Endometrium (tissue), 2 donors: ENCODE measurements around the gene ZNF256.
A peak's percentile ranks its signal among the peaks of the same experiment; 100 is the strongest.

Source experiments
- FAIRE-seq: peaks from 2 replicates; lab custom pipeline; 2012; peaks lifted over from hg19 to GRCh38; lab: Jason Lieb, UNC
- donor health status: control.
- donor health status: control.

ZNF256 gene

DNA sequence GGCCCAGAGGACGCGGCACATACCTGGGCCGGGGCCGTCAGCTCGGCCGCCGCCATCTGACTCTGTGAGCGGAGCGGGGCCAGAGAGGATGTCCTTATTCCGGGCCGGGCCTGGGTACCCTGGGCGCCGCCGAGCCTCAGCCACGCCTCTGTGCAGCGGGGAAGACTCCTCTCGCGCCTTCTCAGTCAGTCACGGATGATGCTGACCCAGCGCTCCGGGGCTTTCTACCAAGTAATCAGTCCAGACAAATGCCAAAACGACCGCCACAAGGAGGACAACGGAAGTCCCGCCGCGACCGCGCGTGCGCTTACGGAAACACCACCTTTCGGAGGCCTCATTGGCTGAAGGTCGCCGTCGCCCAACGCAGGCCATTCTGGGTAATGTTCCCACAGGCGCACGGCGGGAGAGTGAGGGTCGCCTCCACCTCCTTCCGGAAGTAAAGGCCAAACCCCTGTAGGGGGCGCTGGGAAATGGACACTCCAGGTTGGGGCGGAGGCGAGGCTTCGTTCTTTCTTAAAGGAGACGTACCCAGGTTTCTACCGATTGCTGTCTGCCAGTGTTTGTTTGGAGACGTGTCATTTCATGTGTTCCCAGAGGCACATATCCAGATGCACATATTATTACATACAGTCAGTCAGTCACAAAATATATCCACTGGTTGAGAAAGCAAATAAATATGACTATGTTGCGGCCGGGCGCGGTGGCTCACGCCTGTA, at the start of gene ZNF256:
ZNF256 (minus strand) TSS at position 288 of the 716 bp plus-strand sequence; CDS start at position 56, 232 bp downstream.
- FAIRE-seq: peak; percentile 96

DNA sequence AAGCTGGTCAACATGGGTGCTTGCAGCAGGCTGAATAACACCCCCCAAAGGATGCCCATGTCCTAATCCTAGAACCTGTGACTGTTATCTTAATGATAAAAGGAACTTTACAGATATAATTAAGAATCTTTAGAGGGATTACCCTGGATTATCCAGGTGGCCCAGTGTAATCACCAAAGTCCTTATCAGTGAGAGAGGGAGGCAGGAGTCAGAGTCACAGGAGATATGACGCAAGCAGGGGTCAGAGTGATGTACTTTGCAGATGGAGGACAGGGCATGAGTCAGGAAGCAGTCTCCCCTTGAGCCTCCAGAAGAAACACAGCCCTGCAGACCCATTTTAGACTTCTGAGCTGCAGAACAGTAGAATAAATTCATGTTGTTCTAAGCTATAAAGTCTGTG, 45.3 kb upstream of the ZNF256 start:
- no peak for FAIRE-seq

DNA sequence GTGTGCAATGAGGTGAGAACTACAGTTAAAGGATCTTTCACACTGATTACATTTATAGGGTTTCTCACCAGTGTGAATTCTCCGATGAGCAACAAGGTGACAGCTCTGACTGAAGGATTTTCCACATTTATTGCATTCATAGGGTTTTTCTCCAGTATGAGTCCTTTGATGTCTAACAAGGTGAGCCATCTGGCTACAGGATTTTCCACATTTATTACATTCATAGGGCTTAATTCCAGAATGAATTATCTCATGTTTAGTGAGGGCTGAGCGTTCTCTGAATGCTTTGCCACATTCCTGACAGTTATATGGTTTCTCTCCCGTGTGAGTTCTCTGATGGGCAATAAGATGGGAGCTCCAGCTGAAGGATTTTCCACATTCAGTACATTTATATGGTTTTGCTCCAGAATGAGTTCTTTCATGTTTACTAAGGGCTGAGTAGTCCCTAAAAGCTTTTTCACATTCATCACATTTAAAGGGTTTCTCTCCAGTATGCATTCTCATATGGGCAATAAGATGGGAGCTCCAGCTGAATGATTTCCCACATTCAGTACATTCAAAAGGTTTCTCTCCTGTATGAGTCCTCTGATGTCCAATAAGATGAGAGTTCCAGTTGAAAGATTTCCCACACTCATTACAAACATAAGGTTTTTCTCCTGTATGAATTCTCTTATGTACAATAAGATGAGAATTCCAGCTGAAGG, 31.2 kb upstream of the ZNF256 start:
- FAIRE-seq: no peak

DNA sequence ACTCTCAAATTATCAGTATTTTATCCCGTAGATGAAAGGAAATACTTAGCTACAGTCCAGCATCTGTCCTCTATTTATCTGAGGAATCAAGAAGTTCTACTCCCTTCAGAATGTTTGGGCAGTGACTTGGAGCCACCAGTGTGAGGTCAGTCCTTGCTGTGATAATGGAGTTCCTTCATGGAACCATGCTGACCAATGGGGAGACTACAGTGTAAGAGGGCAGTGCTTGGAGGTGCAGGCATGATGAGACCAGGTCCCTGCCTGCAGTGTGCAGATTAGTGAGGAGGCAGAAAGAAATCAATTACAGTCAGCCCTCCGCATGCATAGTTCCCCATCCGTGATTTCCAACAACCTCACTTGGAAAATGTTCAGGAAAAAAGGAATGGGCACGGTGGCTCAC, 26.9 kb upstream of the ZNF256 start, which contains the start of gene C19orf18:
C19orf18 (minus strand) TSS at position 101 of the 400 bp plus-strand sequence. CDS start 102 bp downstream, outside the sequence.
- FAIRE-seq: no peak

DNA sequence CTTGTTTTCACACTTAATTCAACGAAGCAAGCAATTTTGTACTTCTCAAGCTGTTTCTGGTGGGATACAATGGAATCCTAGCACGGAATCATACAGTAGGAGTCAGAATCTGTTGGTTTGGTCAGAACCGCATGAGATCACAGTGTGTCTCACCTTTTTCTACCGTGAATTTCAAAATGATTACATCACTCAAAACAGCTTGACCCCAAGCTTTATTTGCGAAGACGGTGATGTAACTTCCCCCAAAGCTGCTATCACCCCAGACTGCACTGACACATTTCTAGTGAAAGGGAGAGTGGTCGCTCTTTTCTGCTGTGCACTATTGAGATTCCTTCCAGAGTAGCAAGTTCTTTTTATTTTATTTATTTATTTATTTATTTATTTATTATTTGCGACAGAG, 17.3 kb upstream of the ZNF256 start:
- no peak for FAIRE-seq

DNA sequence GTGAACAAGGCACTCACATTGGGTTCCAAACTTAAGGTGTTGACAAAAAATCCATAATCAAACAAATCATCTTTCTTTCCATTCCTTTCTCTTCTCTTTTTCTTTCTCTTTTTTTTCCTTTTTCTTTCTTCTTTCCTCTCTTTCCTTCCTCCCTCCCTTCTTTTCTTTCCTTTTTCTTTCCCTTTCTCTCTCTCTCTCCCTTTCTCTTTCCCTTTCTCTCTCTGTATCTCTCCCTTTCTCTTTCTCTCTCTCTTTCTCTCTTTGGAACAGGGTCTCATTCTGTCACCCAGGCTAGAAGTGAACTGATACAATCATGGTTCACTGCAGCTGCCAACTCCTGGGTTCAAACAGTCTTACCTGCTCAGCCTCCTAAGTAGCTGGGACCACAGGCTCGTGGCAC, 14.3 kb upstream of the ZNF256 start:
- FAIRE-seq: no peak

DNA sequence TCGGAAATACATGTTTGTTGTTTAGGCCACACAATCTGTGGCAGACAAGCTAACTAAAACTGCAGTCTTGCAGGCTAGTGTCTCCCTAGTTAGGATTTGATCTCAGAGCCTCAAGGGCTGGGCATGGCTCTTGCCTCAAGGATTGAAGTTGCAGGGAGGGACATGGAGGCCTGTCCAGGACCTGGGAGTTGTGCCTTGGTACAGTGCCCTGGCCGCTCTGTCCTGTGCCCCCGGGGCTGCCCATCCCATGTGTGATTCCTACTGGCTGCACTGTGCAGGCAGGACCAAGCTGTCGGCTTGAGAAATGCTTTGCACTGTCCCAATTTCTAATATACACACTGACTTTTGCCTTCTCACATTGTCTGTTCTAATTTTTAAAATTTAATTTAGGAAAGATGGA, 7.5 kb upstream of the ZNF256 start:
- FAIRE-seq: no peak

DNA sequence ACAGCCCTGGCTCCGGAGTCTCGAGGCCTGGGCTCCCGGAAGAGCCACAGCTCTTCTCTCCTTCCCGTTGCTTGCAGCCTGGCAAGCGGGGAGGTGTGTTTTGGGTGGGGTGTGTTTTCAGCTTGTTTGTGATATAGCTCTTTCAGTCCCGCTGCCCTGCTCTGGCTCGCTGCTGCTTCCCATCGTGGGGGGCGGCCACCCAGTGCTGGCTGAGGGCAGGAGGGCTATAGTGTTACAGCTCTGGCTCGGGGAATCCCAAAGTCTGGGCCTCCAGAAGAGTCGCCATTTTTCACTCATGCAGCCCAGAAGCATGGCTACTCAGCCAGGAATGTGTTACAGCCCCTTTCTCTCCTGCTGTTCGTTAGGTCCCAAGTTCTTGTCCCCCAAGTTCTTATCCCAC, 2.2 kb upstream of the ZNF256 start:
- FAIRE-seq: no peak

DNA sequence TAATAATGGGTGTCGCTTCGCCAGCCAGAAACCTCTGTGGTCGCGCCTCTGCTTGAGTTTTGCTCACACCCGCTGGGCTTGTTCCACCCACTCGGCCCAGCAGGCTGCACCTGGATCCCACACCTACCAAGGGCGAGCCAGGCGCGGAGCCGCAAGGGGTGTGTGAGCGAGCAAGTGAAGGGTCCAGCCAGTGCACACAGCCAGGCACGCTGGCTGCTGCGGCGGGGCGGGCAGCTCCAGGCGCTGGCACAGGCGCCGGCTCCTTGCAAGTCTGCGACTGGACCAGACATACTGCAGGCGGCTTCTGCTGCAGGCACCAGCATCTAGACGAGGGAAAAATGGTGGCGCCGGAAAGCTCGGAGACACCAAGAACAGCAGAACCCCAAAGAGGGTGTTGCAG, 1.8 kb upstream of the ZNF256 start:
- no peak for FAIRE-seq

DNA sequence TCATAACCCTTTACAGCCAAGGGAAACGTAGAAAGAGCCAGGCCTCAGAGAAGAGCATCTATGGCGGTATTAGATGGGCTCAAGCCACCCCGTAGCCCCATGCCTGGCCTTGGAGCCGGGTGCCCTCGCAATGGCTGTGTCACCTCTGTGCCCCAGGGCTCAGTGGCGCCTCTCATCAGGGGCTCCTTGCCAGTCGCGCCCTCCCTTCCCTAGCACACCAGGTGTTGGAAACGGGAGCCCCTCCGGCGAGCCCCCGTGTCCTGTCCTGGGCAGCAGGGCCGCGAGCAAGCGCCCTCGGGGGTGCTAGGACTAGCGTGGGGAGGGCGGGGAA, 453 bp downstream of the ZNF256 start:
- no peak for FAIRE-seq

DNA sequence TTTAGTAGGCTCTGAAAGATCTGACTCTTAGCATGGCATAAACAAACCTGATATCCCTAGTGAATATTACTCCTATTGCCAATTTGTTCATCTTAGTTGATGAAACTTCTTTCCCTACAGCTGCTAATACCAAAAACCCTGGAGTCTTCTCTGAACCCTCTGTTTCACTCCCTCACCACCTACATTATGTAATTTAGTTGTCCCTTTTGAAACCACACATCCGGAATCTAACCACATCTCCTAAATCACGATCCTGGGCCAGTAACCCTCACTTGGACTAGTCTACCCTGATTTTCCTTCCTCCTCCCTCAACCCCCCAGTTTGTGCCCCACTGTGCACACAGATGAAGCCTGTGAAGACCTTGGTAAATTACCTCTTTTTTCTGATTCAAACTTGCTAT, 1.2 kb downstream of the ZNF256 start:
- FAIRE-seq: no peak

DNA sequence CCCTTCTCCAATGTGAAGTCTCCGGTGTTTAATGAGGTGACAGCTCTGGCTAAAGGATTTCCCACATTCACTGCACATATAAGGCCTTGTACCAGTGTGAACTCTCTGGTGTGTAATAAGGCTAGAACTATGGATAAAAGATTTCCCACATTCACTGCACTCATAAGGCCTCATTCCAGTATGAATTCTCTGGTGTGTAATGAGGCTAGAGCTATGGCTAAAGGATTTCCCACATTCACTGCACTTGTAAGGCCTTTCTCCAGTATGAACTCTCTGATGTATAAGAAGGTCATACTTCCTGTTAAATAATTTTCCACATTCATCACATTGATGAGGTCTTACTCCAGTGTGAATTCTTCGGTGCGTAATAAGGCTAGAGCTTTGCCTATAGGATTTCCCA, 5.9 kb downstream of the ZNF256 start:
- no peak for FAIRE-seq

DNA sequence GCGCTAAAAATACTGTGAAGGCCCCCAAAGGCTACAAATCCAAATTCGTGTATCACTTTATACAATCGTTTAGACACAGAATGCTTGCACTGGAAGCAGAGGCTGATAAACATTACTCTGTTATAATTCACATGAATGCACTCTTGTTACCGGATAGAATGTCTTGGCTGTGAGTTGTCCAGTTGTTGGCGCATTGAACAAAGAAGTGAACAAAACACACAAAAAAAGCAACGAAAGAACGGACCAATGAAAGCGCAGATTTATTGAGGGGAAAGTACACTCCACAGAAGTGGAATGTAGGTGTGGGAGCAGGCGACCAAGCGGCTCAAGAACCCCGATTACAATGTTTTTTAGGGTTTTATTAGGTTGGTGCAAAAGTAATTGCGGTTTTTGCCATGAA, 11.8 kb downstream of the ZNF256 start:
- no peak for FAIRE-seq

DNA sequence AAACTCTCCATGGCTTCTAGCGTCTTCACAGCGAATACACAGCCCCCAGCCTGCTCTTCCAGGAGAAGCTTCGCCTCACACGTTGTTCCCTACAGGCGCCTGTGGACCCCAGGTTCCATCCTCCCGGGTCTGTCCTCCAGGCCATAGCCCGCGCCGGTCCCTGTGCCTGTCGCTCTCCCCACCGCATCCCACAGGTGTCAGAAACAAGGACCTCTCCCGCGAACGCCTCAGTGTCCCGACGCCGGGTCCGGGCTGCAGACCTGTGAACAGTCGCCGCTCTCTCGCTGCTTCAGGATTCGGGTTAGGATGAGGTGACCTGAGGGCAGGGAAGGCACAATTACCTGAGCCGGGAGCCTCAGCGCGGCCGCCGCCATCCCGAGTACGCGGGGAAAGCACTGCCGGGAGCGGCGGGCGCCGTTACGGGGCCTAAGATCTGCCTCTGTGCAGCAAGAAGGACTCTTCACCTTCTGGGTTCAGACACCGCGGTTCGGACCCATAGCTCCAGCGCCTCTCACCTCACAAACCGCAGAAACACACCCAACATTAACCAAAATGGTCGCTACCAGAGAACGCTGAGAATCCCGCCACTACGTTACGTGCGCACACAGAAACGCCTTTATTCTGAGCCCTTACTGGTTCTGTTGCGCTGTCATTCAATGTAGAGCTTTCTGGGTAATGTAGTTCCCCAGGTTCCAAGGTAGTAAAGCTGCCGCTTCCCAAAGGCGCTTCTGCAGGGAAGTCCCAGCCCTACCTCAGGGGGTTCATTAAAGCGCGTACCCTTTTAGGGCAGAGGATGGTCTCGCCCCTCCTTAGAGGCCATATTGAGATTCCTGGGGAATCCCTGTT, 12.5 kb downstream of the ZNF256 start, which contains the start of gene ZNF418:
ZNF418 (minus strand) TSS at position 583 of the 846 bp plus-strand sequence. CDS start 1,580 bp downstream, outside the sequence.
- FAIRE-seq: no peak

DNA sequence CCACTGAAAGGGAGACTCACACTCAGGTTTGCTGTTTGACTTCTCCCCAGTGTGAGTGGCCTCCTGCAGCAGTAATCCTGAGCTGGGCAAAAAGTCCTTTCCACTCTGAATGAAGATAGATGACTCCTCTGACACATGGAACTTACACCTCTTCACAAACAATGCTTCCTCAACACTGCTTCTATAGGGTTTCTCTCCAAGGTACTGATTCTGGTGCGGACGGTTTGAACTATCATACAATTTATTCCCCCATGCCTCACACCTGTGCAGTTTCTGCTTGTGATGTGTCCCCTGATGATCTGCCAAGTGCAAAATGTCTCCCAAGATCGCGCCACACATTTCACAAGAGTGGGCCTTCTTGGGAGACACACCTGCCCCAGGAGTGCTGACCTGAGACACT, 19.9 kb downstream of the ZNF256 start:
- no peak for FAIRE-seq

DNA sequence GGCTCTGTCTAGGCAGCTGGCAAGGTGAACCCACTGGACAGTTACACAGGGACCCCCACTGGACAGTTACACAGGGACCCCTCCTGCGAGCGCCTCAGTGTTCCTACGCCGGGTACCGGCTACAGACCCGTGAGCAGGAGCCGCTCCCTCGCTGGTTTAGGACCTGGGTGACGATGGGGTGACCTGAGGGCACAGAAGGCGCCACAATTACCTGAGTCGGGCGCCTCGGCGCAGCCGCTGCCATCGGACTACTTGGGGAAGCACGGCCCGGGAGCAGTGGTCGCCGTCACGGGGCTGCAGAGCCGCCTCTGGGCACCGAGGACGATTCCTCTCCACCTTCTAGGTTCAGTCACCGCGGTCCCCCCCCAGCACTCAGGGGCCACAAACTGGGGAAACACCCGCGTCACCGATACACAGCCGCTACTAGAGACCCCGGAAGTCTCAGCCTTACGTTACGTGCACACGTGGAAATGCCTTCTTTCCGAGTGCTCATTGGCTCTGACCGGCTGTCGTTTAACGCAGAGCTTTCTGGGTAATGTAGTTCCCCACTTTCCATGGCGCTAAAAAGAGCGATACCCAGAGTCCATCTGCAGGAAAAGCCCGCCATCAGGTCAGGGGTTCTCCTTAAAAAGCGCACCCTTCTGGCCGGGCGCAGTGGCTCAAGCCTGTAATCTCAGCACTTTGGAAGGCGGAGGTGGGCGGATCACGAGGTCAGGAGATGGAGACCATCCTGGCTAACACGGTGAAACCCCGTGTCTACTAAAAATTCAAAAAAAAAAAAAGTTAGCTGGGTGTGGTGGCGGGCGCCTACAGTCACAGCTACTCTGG, 31.1 kb downstream of the ZNF256 start, which contains the start of gene ZNF417:
ZNF417 (minus strand) TSS at position 425 of the 828 bp plus-strand sequence; CDS start at position 244, 181 bp downstream.
- FAIRE-seq: peak; percentile 96

DNA sequence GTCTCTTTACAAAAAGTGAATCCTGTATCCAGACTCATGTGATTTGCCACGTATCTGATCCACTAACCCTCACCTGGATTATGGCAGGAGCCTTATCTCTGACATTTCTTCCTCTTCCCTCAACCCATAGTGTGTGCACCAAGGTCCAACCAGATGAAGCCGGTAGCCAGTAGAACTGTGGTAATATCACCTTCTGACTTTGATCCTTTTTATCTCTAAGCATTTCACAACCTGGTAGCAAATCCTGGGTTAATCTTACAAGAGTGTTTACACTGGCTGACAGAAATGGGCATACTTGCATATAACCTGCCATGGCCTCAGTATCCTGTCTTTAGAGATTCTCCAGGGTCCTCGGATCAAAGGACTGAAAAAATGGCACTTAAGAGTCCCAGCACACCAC, 33.0 kb downstream of the ZNF256 start:
- FAIRE-seq: no peak

DNA sequence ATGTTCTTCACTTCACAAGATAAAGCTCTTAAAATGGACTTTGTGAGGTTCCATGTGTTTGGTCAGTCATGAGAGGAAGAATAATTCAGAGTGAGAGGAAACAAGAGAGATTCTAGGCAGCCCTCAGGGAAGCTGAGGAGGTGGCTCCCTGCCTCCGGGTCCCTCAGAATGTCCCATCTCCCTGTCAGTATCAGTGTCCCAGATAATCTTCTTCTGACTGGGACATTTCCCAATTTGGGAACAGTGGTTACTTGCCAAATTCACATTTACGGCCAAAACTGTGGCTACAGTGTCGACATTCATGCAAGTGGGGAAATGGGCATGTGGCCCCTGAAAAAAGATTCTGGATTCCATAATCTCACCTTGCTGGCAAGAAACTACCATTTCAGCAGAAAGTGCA, 40.1 kb downstream of the ZNF256 start:
- FAIRE-seq: no peak

DNA sequence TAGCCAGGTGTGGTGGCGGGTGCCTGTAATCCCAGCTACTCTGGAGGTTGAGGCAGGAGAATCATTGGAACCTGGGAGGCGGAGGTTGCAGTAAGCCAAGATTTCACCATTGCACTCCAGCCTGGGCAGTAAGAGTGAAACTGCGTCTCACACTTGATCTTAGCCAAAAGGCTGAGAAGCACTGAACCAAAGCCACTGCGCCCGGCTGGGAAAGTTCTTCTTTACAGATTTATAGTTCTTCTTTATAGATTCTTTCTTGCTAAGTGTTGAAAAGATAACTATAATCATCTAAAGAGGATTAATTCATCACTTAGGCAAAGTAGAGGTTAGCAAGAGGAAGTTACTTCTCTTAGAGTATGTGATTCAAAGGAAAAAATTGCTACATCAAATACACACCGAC, 42.2 kb downstream of the ZNF256 start:
- no peak for FAIRE-seq

DNA sequence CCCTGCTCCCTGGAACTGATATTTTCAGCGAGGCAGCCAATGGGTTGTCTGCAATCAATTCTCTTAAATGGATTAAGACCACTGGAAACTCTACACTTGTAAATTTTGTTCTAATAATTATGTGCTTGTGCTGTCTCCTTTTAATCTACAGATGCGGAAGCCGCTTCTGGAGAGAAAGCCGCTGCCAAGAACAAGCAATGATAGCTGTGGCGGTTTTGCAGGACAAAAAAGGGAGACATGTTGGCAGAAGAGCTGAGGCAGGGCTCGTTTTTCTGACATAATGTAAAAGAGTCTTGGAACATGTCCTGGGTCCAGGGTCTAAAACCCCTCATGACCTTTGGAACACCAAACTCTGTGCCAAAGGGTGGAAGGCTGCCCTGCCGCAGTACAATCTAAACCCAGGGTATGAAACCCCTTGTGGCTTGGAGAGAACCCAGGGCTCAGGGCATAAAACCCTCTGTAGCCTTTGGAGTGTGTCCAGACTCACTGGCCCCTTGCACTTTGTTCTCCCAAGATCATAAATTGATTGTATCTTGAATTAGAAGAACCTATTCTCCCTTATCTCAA, 43.8 kb downstream of the ZNF256 start:
- FAIRE-seq: no peak

DNA sequence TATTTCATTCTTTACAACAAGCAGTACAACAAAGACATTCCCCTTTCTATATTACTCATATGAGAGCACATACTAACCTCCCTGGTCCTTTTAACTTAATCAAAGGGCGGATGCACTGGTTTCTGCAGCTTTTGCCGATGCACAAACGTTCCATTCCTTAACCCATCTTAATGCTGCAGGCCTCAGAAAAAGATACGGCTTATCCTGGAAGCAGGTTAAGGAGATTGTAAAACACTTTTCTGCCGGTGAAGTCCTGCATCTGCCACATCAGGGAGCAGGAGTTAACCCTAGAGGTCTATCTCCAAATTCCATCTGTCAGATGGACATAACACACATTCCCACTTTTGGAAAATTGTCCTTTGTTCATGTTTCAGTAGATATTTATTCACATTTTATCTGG, 47.2 kb downstream of the ZNF256 start:
- FAIRE-seq: no peak
